Measurements from ENCODE around the gene TARS3.

DNA sequence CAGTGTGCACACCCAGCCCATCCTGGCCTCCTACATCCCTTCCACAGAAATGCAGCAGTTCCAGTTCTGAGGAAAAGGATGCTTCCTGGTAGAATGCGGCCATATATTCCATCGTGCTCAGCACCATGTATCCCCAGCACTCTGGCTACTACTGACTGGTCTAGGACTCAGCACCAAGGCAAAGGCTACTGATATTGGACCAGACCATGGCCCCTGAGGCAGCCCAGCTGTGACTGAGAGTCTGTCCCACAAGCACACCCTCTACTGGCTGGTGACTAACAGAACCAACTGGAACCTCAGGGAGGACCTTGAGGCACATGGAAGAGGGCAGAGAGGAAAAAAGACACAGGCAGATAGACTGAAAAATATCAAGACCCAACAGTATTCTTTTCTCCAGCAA is 30.0 kb downstream of the TARS3 start:
- TF ChIP-seq POLR2A (IDR thresholded peaks at IDR 0.05): no peak
- TF ChIP-seq CTCF (IDR thresholded peaks at IDR 0.05): no peak

Data from vagina (tissue), 2 donors.